ENCODE results near the gene PAK2. TPM values are rescaled to one million over a fixed set of nuclear protein-coding genes. Genes with fewer than 3 reads are reported as not detected.

The PAK2 gene
- total RNA-seq, 2 experiments from 2014 or later = 24.5 to 95.6 TPM

- no peak overlapping the region for H3K4me2 ChIP-seq (ENCODE audit: low read length)
- no peaks in the 10 kb centered on the region for H3K79me2 ChIP-seq (ENCODE audit: insufficient read depth, low read depth, low read length)
- no TSS peak for BruUV-seq (replicated peaks)
- no peak for DNase-seq (ENCODE audit: low spot score)
- no peak overlapping the region for H3K27ac ChIP-seq (ENCODE audit: low read depth, low read length, poor library complexity, severe bottlenecking)
- H2AFZ ChIP-seq (ENCODE audit: low read length) = no peak overlapping the region
- no peaks in the 10 kb centered on the region for H4K20me1 ChIP-seq (ENCODE audit: insufficient read depth, low read length)
- no peaks in the 10 kb centered on the region for H3K9me2 ChIP-seq (ENCODE audit: insufficient read depth, low read length)
- intact Hi-C loops (cut with micrococcal nuclease; ENCODE audit: unreplicated experiment) = no loop called here
- no peaks in the 10 kb centered on the region for H3K9me3 ChIP-seq (ENCODE audit: low read length)
- H3K36me3 ChIP-seq (ENCODE audit: insufficient read depth, low read length) = peaks cover 79% of the 10 kb centered on the region
- no peak overlapping the region for H3K4me3 ChIP-seq (ENCODE audit: low read depth, low read length, poor library complexity, severe bottlenecking)
- peaks cover 9% of the 10 kb centered on the region for H3K4me1 ChIP-seq (ENCODE audit: insufficient read depth, low read length, poor library complexity, severe bottlenecking)
- TF ChIP-seq CTCF (conservative IDR thresholded peaks at IDR 0.05; ENCODE audit: low read length) = no peak
- no peak for TF ChIP-seq EZH2phosphoT487 (IDR thresholded peaks at IDR 0.05; ENCODE audit: borderline replicate concordance, low read depth, low read length)
- ChIA-PET CTCF (ENCODE audit: unreplicated experiment) (no interaction called here), POLR2A (no interaction called here)
These were observed 65.1 kb downstream of the PAK2 start for GRCh38 chr3:196804773-196805172.

GRCh38 chr3:196810963-196811581 lies 71.4 kb downstream of the PAK2 start:
- BruUV-seq (replicated peaks) = no TSS peak

More at GRCh38 chr3:196810963-196811581, 71.4 kb downstream of the PAK2 start:
- intact Hi-C loops (cut with micrococcal nuclease; ENCODE audit: unreplicated experiment) = no loop called here
- H3K4me2 ChIP-seq (ENCODE audit: low read length) = no peak overlapping the region
- no peaks in the 10 kb centered on the region for H3K9me2 ChIP-seq (ENCODE audit: insufficient read depth, low read length)
- H3K79me2 ChIP-seq (ENCODE audit: insufficient read depth, low read depth, low read length) = no peaks in the 10 kb centered on the region
- H2AFZ ChIP-seq (ENCODE audit: low read length) = no peak overlapping the region
- DNase-seq (ENCODE audit: low spot score) = no peak
- H3K27ac ChIP-seq (ENCODE audit: low read depth, low read length, poor library complexity, severe bottlenecking) = no peak overlapping the region
- H4K20me1 ChIP-seq (ENCODE audit: insufficient read depth, low read length) = no peaks in the 10 kb centered on the region
- POLR2A ChIA-PET = no interaction called here
- TF ChIP-seq CTCF (conservative IDR thresholded peaks at IDR 0.05; ENCODE audit: low read length) (no peak), EZH2phosphoT487 (IDR thresholded peaks at IDR 0.05; ENCODE audit: borderline replicate concordance, low read depth, low read length) (no peak)
- H3K9me3 ChIP-seq (ENCODE audit: low read length) = no peaks in the 10 kb centered on the region
- no peaks in the 10 kb centered on the region for H3K4me1 ChIP-seq (ENCODE audit: insufficient read depth, low read length, poor library complexity, severe bottlenecking)
- CTCF ChIA-PET (ENCODE audit: unreplicated experiment) = no interaction called here
- H3K36me3 ChIP-seq (ENCODE audit: insufficient read depth, low read length) = peaks cover 78% of the 10 kb centered on the region
- H3K4me3 ChIP-seq (ENCODE audit: low read depth, low read length, poor library complexity, severe bottlenecking) = no peak overlapping the region
